ENCODE measurements around the gene KLHDC7B.

GRCh38 chr22:50516068-50516467 is 29.6 kb upstream of the KLHDC7B start:
- no peak for TF ChIP-seq HMGXB4 (CRISPR knock-in tag; IDR thresholded peaks at IDR 0.05)
- TF ChIP-seq CTCF (IDR thresholded peaks at IDR 0.05) = no peak
- TF ChIP-seq ELF4 (CRISPR knock-in tag; IDR thresholded peaks at IDR 0.05; ENCODE audit: low read depth) = no peak
- TF ChIP-seq USF2 (CRISPR knock-in tag; IDR thresholded peaks at IDR 0.05) = no peak
- TF ChIP-seq JUN (CRISPR knock-in tag; IDR thresholded peaks at IDR 0.05) = no peak
- no peak for TF ChIP-seq E2F1 (CRISPR knock-in tag; IDR thresholded peaks at IDR 0.05)
- TF ChIP-seq MAX (CRISPR knock-in tag; IDR thresholded peaks at IDR 0.05) = no peak
- TF ChIP-seq ETV6 (CRISPR knock-in tag; IDR thresholded peaks at IDR 0.05) = no peak
- no peak for TF ChIP-seq ZNF416 (CRISPR knock-in tag; IDR thresholded peaks at IDR 0.05)
- no peak for TF ChIP-seq TCF7 (CRISPR knock-in tag; IDR thresholded peaks at IDR 0.05; ENCODE audit: low read depth)
- TF ChIP-seq OVOL2 (CRISPR knock-in tag; IDR thresholded peaks at IDR 0.05; ENCODE audit: borderline replicate concordance) = no peak
- TF ChIP-seq IRF2 (CRISPR knock-in tag; IDR thresholded peaks at IDR 0.05; ENCODE audit: borderline replicate concordance, low read depth) = no peak
- no peak for TF ChIP-seq ZNF281 (CRISPR knock-in tag; IDR thresholded peaks at IDR 0.05)
- no peak for TF ChIP-seq PRDM15 (CRISPR knock-in tag; IDR thresholded peaks at IDR 0.05)
